Activated CD8-positive, alpha-beta T cell treated with anti-CD3 and anti-CD28 coated beads for 36 hours (primary cell): ENCODE results near the gene HOXC4. TPM values are rescaled to one million over a fixed set of nuclear protein-coding genes. Genes with fewer than 3 reads are reported as not detected.

Experiments
- ATAC-seq: fragments of 200-7000 bp; cut with Tn5 transposase; one replicate; pipeline ENCODE4 v1.10.0; 2021; ENCODE audit warnings: mild to moderate bottlenecking, moderate library complexity
- CTCF ChIA-PET: fragments of 350-600 bp; sonication (Branson Sonifier 250); formaldehyde crosslinking; loops from one replicate; lab custom pipeline; 2021; ENCODE audit warnings: antibody characterized with exemption; lab: Charles Lee
- POLR2A ChIA-PET: fragments of 350-600 bp; sonication (Branson Sonifier 250); formaldehyde crosslinking; loops from one replicate; lab custom pipeline; 2021; ENCODE audit warnings: antibody characterized with exemption; lab: Charles Lee
- DNase-seq: peaks from one replicate; pipeline ENCODE4 v3.0.0-alpha.2; 2020
- H3K27ac Mint-ChIP-seq: one replicate; pipeline ENCODE4 v1.8.0; 2021; ENCODE audit warnings: mild to moderate bottlenecking, mixed read lengths
- H3K27me3 Mint-ChIP-seq: one replicate; pipeline ENCODE4 v1.8.0; 2021; ENCODE audit warnings: mixed read lengths
- H3K36me3 Mint-ChIP-seq: one replicate; pipeline ENCODE4 v1.8.0; 2021; ENCODE audit warnings: low read depth, mixed read lengths
- H3K4me1 Mint-ChIP-seq: one replicate; pipeline ENCODE4 v1.8.0; 2021; ENCODE audit warnings: low read depth, mixed read lengths
- H3K4me3 Mint-ChIP-seq: one replicate; pipeline ENCODE4 v1.8.0; 2021; ENCODE audit warnings: mild to moderate bottlenecking, moderate library complexity, mixed read lengths
- H3K9me3 Mint-ChIP-seq: one replicate; pipeline ENCODE4 v1.8.0; 2021; ENCODE audit warnings: mixed read lengths
- intact Hi-C: fragments of 100-400 bp; cut with micrococcal nuclease; formaldehyde crosslinking; loops from one replicate; pipeline ENCODE4 v1.10.0; 2022
- total RNA-seq, 2 experiments: library from RNA; stranded (reverse); gene quantifications; one replicate each; pipeline ENCODE4 v1.2.3, GENCODE V29; 2021
- TF ChIP-seq, protein P1 (sequence below): fragments of 200-600 bp; IDR thresholded peaks from one replicate; pipeline ENCODE4 v1.8.0; 2022; ENCODE audit warnings: antibody characterized with exemption, mild to moderate bottlenecking

HOXC4 gene
- total RNA-seq, 2 experiments from 2014 or later, result 0.89 to 1.2 TPM

DNA sequence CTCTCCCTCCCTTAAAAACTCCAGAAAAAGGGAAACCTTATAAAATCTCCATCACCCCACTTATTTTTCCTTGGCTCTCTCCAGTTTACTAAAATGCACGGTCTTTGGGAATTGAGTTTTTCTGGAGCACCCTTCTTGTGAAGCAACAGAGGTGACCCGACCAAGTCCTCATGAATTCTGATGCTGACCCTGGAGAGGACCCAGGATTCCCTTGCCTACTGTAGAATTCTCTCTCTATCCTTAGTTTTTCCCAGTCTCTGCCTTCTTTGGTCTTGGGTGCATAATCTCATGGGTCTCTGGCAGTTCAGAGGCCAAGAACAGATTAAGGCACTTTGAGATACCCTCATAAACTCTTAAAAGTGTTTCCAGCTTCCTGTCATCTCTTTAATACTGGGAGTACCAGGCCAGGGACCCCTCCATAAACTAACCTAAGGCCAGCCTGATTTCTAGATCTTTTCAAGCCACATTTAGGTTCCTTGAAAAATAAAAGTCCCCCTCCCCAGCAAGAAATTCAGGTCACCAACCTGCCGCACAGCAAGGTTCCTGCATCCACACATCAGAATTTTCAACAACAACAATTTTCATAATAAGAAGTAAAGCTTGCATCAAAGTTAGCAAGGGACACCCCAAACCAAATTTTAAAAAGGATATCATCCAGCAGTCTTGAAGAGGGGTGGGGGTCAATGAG is 5.1 kb upstream of the HOXC4 start:
- POLR2A ChIA-PET, result no interaction called here
- CTCF ChIA-PET, result no interaction called here
- intact Hi-C loops, result no loop called here

DNA sequence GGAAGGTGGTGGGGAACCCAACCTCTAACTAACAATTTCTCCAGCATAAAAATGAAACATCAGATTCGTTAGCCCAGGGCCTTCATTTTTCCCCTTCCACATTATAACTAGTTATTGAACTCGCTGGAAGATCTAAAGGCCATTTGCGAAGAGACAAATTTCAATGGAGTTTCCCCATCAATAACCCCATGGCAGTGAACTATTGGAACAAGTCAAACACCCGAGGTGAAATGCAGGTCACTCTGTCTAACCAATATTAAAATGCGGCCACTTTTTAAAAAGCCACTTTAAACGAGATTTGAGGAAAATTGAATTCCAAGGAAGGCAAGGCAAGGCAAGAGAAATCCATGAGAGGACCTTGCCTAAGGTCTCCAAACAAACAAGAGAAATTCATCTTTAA is 4.5 kb upstream of the HOXC4 start:
- no peak overlapping the region for H3K4me3 Mint-ChIP-seq
- POLR2A ChIA-PET, result no interaction called here
- DNase-seq, result no peak
- CTCF ChIA-PET, result no interaction called here
- H3K27me3 Mint-ChIP-seq, result peaks cover 84% of the 10 kb centered on the region
- no peaks in the 10 kb centered on the region for H3K9me3 Mint-ChIP-seq
- peaks cover 31% of the 10 kb centered on the region for H3K4me1 Mint-ChIP-seq
- no peak overlapping the region for H3K27ac Mint-ChIP-seq
- intact Hi-C loops, result no loop called here
- TF ChIP-seq, protein P1, sequence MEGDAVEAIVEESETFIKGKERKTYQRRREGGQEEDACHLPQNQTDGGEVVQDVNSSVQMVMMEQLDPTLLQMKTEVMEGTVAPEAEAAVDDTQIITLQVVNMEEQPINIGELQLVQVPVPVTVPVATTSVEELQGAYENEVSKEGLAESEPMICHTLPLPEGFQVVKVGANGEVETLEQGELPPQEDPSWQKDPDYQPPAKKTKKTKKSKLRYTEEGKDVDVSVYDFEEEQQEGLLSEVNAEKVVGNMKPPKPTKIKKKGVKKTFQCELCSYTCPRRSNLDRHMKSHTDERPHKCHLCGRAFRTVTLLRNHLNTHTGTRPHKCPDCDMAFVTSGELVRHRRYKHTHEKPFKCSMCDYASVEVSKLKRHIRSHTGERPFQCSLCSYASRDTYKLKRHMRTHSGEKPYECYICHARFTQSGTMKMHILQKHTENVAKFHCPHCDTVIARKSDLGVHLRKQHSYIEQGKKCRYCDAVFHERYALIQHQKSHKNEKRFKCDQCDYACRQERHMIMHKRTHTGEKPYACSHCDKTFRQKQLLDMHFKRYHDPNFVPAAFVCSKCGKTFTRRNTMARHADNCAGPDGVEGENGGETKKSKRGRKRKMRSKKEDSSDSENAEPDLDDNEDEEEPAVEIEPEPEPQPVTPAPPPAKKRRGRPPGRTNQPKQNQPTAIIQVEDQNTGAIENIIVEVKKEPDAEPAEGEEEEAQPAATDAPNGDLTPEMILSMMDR, result no peak
- ATAC-seq, result no peak
- H3K36me3 Mint-ChIP-seq, result no peaks in the 10 kb centered on the region

More for the DNA sequence above, 5.1 kb upstream of the HOXC4 start:
- no peak overlapping the region for H3K4me3 Mint-ChIP-seq
- DNase-seq (no peak), ATAC-seq (no peak)
- H3K27me3 Mint-ChIP-seq, result peaks cover 84% of the 10 kb centered on the region
- no peak overlapping the region for H3K27ac Mint-ChIP-seq
- no peaks in the 10 kb centered on the region for H3K36me3 Mint-ChIP-seq
- no peaks in the 10 kb centered on the region for H3K9me3 Mint-ChIP-seq
- peaks cover 34% of the 10 kb centered on the region for H3K4me1 Mint-ChIP-seq
- TF ChIP-seq, protein P1, result no peak

DNA sequence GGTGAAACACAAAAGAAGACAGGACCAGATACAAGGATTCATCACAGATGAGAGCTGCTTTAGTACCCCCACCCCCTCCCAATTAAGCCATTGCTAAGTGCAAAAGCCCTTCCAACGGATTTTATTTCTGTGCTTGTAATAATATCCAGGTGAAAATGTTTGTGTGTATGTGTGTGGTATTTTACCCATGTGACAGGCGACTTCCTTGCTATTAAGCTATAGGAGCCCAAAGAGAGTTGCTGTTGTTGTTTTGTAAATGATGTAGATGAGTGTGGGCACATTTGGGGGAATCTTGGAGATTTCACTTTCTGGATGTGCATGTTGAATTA is 3.2 kb upstream of the HOXC4 start:
- no peak for ATAC-seq
- TF ChIP-seq, protein P1, result no peak
- H3K27me3 Mint-ChIP-seq, result peaks cover 77% of the 10 kb centered on the region
- H3K9me3 Mint-ChIP-seq, result no peaks in the 10 kb centered on the region
- POLR2A ChIA-PET, result no interaction called here
- no peaks in the 10 kb centered on the region for H3K36me3 Mint-ChIP-seq
- no peak overlapping the region for H3K27ac Mint-ChIP-seq
- DNase-seq, result no peak
- CTCF ChIA-PET, result interaction anchor here (0.9 to 2.7 kb wide), 7 partner anchors 10 to 164 kb away, joined by 3 to 16 read pairs (median 3); partner anchors contain the start of gene HOXC5
- H3K4me1 Mint-ChIP-seq, result peaks cover 33% of the 10 kb centered on the region
- no peak overlapping the region for H3K4me3 Mint-ChIP-seq
- intact Hi-C loops, result no loop called here

DNA sequence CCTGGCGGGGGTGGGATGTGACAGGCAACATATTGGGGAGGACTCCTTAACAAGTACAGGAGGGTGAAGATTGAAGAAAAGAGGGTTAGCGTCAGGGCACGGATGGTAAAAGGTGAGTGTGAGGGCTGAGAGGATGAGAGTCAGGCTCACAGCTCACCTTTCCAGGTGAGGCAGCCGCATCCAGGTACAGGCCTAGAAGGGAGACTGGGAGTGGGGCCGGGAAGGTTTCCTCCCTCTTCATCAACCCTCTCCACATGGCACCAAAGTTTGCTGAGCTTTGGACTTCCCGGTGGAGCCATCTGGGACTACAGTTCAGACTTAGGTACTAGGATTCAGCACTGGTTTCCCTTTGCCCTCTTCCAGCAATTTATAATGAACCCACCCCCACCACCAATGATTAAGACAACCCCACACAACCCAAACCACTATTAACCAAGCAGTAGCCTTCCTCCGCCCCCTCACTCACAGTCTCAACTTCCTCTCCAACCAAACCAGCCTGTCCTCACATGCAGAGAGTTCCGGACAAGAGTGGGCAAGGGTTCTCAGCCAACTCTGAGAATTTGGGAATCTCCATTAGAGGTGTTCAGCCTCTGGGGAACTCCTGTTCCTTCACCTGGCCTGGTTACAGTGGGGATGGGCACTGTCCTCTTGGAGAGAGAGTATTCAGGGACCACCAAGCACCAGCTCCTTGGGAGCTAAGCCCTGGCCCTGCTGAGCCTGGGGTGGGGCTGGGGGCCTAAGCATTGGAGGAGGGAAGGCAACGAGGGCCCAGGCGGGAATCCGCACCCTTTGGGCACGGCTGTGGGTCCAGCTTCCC is 2.4 kb upstream of the HOXC4 start:
- Mint-ChIP-seq H3K27me3 (peaks cover 75% of the 10 kb centered on the region), H3K36me3 (no peaks in the 10 kb centered on the region), H3K4me1 (peaks cover 33% of the 10 kb centered on the region), H3K27ac (no peak overlapping the region), H3K9me3 (no peaks in the 10 kb centered on the region), H3K4me3 (no peak overlapping the region)
- no peak for DNase-seq
- TF ChIP-seq, protein P1, result no peak
- ATAC-seq, result no peak
- POLR2A ChIA-PET, result no interaction called here
- CTCF ChIA-PET, result interaction anchor here (0.9 to 2.7 kb wide), 7 partner anchors 10 to 156 kb away, joined by 3 to 16 read pairs (median 3); partner anchors contain the start of gene HOXC5
- intact Hi-C loops, result no loop called here
